Spleen (tissue), 11 donors: ENCODE results near the gene ZFYVE28. TPM values are rescaled to one million over a fixed set of nuclear protein-coding genes. Genes with fewer than 3 reads are reported as not detected.
A peak's percentile ranks its signal among the peaks of the same experiment; 100 is the strongest.

ENCODE experiments used
- DNase-seq: peaks from one replicate; pipeline ENCODE4 v3.0.0-alpha.2; 2020
- H3K27ac ChIP-seq, 8 donors: fragments of 200-600 bp; sonication (generic) in 7 of 8; 1 replicate in 4 of 8; 2 replicates in 4 of 8; pipeline versions ENCODE4 v1.5.0 to v1.8.0; 2016 to 2021; ENCODE audit warnings: inconsistent platforms in 4 of 8, mild to moderate bottlenecking in 4 of 8, moderate library complexity in 1 of 8
- H3K27me3 ChIP-seq, 7 donors: fragments of 200-600 bp; sonication (generic) in 6 of 7; replicated peaks in 1 of 7; 1 replicate in 4 of 7; 2 replicates in 3 of 7; pipeline versions ENCODE4 v1.5.0 to v1.8.0; 2016 to 2021; ENCODE audit warnings: inconsistent platforms in 3 of 7, mild to moderate bottlenecking in 1 of 7
- H3K36me3 ChIP-seq, 6 donors: fragments of 200-600 bp; sonication (generic) in 5 of 6; 1 replicate in 4 of 6; 2 replicates in 2 of 6; pipeline versions ENCODE4 v1.5.0 to v1.8.0; 2016 to 2021; ENCODE audit warnings: inconsistent platforms in 2 of 6
- H3K4me1 ChIP-seq, 6 donors: fragments of 200-600 bp; sonication (generic) in 5 of 6; 1 replicate in 3 of 6; 2 replicates in 3 of 6; pipeline versions ENCODE4 v1.5.0 to v1.8.0; 2016 to 2021; ENCODE audit warnings: inconsistent platforms in 3 of 6
- H3K4me3 ChIP-seq, 8 donors: fragments of 200-600 bp; sonication (generic) in 7 of 8; 1 replicate in 4 of 8; 2 replicates in 4 of 8; pipeline versions ENCODE4 v1.5.0 to v1.8.0; 2016 to 2021; ENCODE audit warnings: inconsistent platforms in 4 of 8, mild to moderate bottlenecking in 4 of 8, moderate library complexity in 2 of 8
- H3K9me3 ChIP-seq, 8 donors: fragments of 200-600 bp; sonication (generic) in 7 of 8; 1 replicate in 4 of 8; 2 replicates in 4 of 8; pipeline versions ENCODE4 v1.5.0 to v1.8.0; 2016 to 2021; ENCODE audit warnings: inconsistent platforms in 4 of 8
- POLR2A ChIP-seq, 3 donors: fragments of 450-650 bp; IDR thresholded peaks; one replicate each; pipeline ENCODE4 v1.5.1; 2017; ENCODE audit warnings: antibody characterized with exemption in 3 of 3, mild to moderate bottlenecking in 1 of 3
- POLR2AphosphoS5 ChIP-seq, 3 donors: sonication (generic); formaldehyde crosslinking; IDR thresholded peaks; one replicate each; pipeline ENCODE4 v1.5.1; 2017; ENCODE audit warnings: antibody characterized with exemption in 3 of 3
- WGBS, 5 donors: extraction: QIAGEN DNeasy Blood & Tissue Kit in 3 of 5; methylation state at CpG; one replicate each; pipeline versions ENCODE4 v1.1.5 to v1.1.7; 2013 to 2018; 5-methylcytosine and 5-hydroxymethylcytosine counted together
- intact Hi-C: fragments of 100-400 bp; cut with DNase I; formaldehyde crosslinking; loops from one replicate; pipeline ENCODE4 v1.15.0; 2023; ENCODE audit warnings: low total_unique reads
- polyA plus RNA-seq, 3 donors: library from polyadenylated mRNA; stranded (reverse); fragments of 200-250 nt; gene quantifications; one replicate each; pipeline ENCODE4 v1.2.1, GENCODE V29; 2013
- total RNA-seq, 7 donors: library from RNA; depleted of rRNA in 3 of 7; stranded (reverse); fragments of >200 nt in 3 of 7; fragmentation: NEBNext Ultra II Directional in 4 of 7; extraction: Animal tissue kit (Norgen Biotek cat#: 25700) in 4 of 7; gene quantifications; one replicate each; pipeline versions ENCODE4 v1.1.0 to v1.2.1, GENCODE V29; 2016 to 2021
- TF ChIP-seq, protein P1 (sequence below), 11 experiments: fragments of 200-600 bp in 7 of 11; fragments of 450-650 bp in 4 of 11; sonication (generic) in 4 of 11; IDR thresholded peaks in 8 of 11; conservative IDR thresholded peaks in 3 of 11; 1 replicate in 7 of 11; 2 replicates in 4 of 11; pipeline versions ENCODE4 v1.4.0 to v1.8.0; 2016 to 2021; ENCODE audit warnings: antibody characterized with exemption in 11 of 11, inconsistent platforms in 4 of 11, mild to moderate bottlenecking in 1 of 11
- donor health status: healthy with polysubstance abuse.
- donor health status: DM: no; HTN: no; CAD: no; lungs with moderate emphysema.
- donor health status: DM: no; HTN: no; CAD: no.
- donor health status: Bipolar disorder and iron deficiency.
- donor health status: healthy.
- donor health status: DM: no; HTN: no; CAD: no.
- donor health status: DM: yes; HTN: yes; CAD: no.

The ZFYVE28 gene
- total and polyA plus RNA-seq, 10 donors = 2.7 to 31.3 (median 12.6) TPM

DNA sequence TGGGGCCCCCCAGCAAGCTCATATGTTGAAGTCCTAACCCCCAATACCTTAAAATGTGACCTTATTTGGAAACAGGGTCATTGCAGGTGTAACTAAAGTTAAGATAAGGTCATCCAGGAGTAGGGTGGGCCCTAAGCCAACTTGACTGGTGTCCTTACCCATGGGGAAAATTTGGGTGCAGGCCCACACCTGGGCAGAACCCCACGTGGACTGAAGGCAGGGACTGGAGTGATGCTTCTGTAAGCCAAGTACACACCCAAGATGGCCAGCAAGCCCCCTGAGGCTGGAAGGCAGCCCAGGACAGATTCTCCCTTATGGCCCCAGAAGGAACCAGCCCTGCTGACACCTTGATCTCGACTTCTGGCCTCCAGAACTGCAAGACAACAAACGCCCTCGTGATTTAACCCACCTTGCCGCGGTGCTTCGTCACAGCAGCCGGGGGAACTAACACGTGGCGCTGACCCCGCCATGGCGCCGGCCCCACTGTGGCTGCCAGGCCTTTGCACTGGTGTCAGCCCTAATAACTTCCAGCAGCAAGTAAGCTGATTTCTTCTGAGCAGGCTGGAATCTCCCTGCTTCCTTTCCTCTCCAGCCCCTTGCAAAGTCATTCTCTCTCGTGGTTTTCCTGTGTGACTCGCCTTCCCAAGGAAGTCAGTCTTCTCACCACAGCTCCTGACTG lies 133.4 kb downstream of the ZFYVE28 start:
- no peak for DNase-seq

DNA sequence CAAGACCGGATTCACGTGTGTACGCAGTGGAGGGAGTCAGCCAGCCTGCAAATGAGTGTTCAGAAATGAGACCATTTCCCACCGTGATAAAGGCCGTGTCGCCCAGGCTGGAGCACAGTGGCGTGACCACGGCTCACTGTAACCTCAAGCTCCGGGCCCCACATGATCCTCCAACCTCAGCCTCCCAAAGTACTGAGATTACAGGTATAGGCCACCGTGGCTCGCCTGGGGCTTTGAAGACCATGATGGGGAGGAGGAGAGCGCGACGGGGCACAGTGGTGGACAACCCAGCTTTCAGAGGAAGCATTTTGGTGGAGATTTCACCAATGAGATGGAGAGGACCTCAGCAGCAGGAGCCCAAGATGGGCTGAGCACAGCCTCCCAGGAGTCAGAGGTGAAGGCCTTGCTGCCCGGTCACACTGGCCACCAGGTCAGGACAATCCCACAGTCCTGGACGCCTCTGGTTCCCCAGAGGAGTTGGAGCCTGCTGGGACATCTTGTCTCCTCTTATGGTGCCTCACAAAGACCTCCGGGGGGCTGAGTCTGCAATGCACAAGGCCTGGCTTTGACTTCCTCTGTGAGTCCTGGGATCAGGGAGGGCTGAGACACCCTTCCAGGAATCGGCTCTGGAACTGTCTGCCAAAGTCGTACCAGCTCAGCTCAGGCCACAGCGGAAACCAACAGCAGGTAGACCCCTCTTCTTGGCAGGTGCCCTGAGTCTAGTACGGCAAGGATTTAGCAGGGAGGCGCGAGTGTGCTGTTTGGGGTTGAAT lies 134.1 kb downstream of the ZFYVE28 start:
- no peak for TF ChIP-seq POLR2AphosphoS5 (IDR thresholded peaks at IDR 0.05)
- TF ChIP-seq, protein P1, sequence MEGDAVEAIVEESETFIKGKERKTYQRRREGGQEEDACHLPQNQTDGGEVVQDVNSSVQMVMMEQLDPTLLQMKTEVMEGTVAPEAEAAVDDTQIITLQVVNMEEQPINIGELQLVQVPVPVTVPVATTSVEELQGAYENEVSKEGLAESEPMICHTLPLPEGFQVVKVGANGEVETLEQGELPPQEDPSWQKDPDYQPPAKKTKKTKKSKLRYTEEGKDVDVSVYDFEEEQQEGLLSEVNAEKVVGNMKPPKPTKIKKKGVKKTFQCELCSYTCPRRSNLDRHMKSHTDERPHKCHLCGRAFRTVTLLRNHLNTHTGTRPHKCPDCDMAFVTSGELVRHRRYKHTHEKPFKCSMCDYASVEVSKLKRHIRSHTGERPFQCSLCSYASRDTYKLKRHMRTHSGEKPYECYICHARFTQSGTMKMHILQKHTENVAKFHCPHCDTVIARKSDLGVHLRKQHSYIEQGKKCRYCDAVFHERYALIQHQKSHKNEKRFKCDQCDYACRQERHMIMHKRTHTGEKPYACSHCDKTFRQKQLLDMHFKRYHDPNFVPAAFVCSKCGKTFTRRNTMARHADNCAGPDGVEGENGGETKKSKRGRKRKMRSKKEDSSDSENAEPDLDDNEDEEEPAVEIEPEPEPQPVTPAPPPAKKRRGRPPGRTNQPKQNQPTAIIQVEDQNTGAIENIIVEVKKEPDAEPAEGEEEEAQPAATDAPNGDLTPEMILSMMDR (IDR thresholded peaks at IDR 0.05 in 8 of 11, conservative IDR thresholded peaks at IDR 0.05 in 3 of 11) = no peak
- Histone ChIP-seq H3K4me3 (no peak overlapping the region), H3K4me1 (peaks cover 4 to 26% (median 18%) of the 10 kb centered on the region in 6 donors), H3K27ac (no peak overlapping the region), H3K9me3 (no peaks in the 10 kb centered on the region), H3K27me3 (no peaks in the 10 kb centered on the region), H3K36me3 (no peaks in the 10 kb centered on the region)
- peak; percentile 66 for DNase-seq
- intact Hi-C loops = no loop called here
- 92 to 96% (median 94%) methylated on average over 17 to 23 of the region's 23 CpGs for whole genome bisulfite sequencing, 5 donors

More for the DNA sequence above, 133.4 kb downstream of the ZFYVE28 start:
- TF ChIP-seq, protein P1 (IDR thresholded peaks at IDR 0.05 in 8 of 11, conservative IDR thresholded peaks at IDR 0.05 in 3 of 11) = no peak
- TF ChIP-seq POLR2AphosphoS5 (IDR thresholded peaks at IDR 0.05) = no peak
- no peak for TF ChIP-seq POLR2A (IDR thresholded peaks at IDR 0.05)
- WGBS, 5 donors = 72 to 81% (median 79%) methylated on average over 15 of the region's 15 CpGs
- Histone ChIP-seq H3K9me3 (no peaks in the 10 kb centered on the region), H3K27me3 (no peaks in the 10 kb centered on the region), H3K4me1 (peaks cover 6 to 34% (median 23%) of the 10 kb centered on the region in 6 donors), H3K36me3 (peaks cover 0 to 2% (median 0%) of the 10 kb centered on the region in 6 donors), H3K4me3 (no peak overlapping the region), H3K27ac (no peak overlapping the region)
- intact Hi-C loops = no loop called here

DNA sequence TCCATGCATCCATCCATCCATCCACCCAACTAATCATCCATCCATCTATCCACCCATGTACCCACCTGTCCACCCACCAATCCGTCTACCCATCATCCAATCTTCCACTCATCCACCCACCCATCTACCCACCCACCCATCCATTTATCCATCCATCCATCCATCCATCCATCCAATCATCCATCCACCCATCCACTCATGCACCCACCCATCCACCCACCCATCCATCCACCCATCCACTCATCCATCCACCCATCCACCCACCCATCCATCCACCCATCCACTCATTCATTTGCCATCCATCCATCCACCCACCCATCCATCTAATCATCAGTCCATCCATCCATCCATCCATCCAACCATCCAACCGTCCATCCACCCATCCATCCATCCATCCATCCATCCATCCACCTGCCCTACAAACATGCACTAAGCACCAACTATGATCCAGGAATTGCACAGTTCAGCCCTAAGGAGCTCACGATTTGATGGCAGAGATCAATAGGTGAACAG lies 135.2 kb downstream of the ZFYVE28 start:
- H3K27me3 ChIP-seq = no peaks in the 10 kb centered on the region
- no peaks in the 10 kb centered on the region for H3K36me3 ChIP-seq
- 91 to 97% (median 92%) methylated on average over 3 of the region's 3 CpGs for WGBS, 5 donors
- no peak overlapping the region for H3K4me3 ChIP-seq
- H3K9me3 ChIP-seq = no peaks in the 10 kb centered on the region
- H3K27ac ChIP-seq = no peak overlapping the region
- TF ChIP-seq, protein P1 (IDR thresholded peaks at IDR 0.05 in 8 of 11, conservative IDR thresholded peaks at IDR 0.05 in 3 of 11) = no peak
- TF ChIP-seq POLR2A (IDR thresholded peaks at IDR 0.05) (no peak), POLR2AphosphoS5 (IDR thresholded peaks at IDR 0.05) (no peak)
- peaks cover 4 to 24% (median 18%) of the 10 kb centered on the region in 6 donors for H3K4me1 ChIP-seq
- intact Hi-C loops = no loop called here
- DNase-seq = peak; percentile 1
